SW480 (cell line): ENCODE measurements around the gene MRPL24.
A peak's percentile ranks its signal among the peaks of the same experiment; 100 is the strongest.

Experiments
- DNase-seq: peaks from one replicate; pipeline ENCODE4 v3.0.0-alpha.2; 2016; ENCODE audit warnings: low spot score

MRPL24 gene

GRCh38 chr1:156692441-156692924 lies 48.4 kb downstream of the MRPL24 start:
- DNase-seq: peak; percentile 21

- no peak for DNase-seq
These were observed 49.0 kb downstream of the MRPL24 start for GRCh38 chr1:156691665-156692440.

GRCh38 chr1:156691191-156691590 lies 49.7 kb downstream of the MRPL24 start:
- DNase-seq: no peak

GRCh38 chr1:156690675-156691036 lies 50.2 kb downstream of the MRPL24 start:
- DNase-seq: no peak

- no peak for DNase-seq
These were observed 50.8 kb downstream of the MRPL24 start for GRCh38 chr1:156689953-156690674.

GRCh38 chr1:156689035-156689952 lies 51.6 kb downstream of the MRPL24 start:
- peak; percentile 80 for DNase-seq
